Common myeloid progenitor, CD34-positive (primary cell): ENCODE results near the gene TMTC1.

Experiments used
- CTCF ChIA-PET: fragments of 350-600 bp; sonication (Branson Sonifier 250); formaldehyde crosslinking; loops from one replicate; lab custom pipeline; 2021; ENCODE audit warnings: antibody characterized with exemption; lab: Charles Lee
- POLR2A ChIA-PET: fragments of 350-600 bp; sonication (Branson Sonifier 250); formaldehyde crosslinking; loops from one replicate; lab custom pipeline; 2021; ENCODE audit warnings: antibody characterized with exemption; lab: Charles Lee
- DNase-seq, 3 donors: peaks; one replicate each; pipeline versions ENCODE4 v3.0.0 to v3.0.0-alpha.2; 2013
- H3K27ac ChIP-seq, 2 experiments: 1 replicate in 1 of 2; 2 replicates in 1 of 2; pipeline ENCODE4 v1.7.0; 2013; ENCODE audit warnings: inconsistent platforms in 2 of 2, low read length in 2 of 2, mild to moderate bottlenecking in 2 of 2, low read depth in 1 of 2, moderate library complexity in 1 of 2; ENCODE audit not compliant: severe bottlenecking in 2 of 2, insufficient read depth in 1 of 2, poor library complexity in 1 of 2
- H3K27me3 ChIP-seq, 5 experiments: replicated peaks in 2 of 5; 1 replicate in 3 of 5; 2 replicates in 2 of 5; pipeline versions ENCODE4 v1.6.1 to v1.7.0; 2013; ENCODE audit warnings: low read length in 4 of 5, mild to moderate bottlenecking in 2 of 5, moderate library complexity in 2 of 5, inconsistent platforms in 1 of 5; ENCODE audit not compliant: insufficient read depth in 5 of 5, control insufficient read depth in 4 of 5
- H3K36me3 ChIP-seq, 4 experiments: 1 replicate in 2 of 4; 2 replicates in 2 of 4; pipeline versions ENCODE4 v1.6.1 to v1.7.0; 2013; ENCODE audit warnings: low read length in 3 of 4, control low read depth in 1 of 4, mild to moderate bottlenecking in 1 of 4; ENCODE audit not compliant: control insufficient read depth in 4 of 4, insufficient read depth in 4 of 4
- H3K4me1 ChIP-seq, 4 experiments: 1 replicate in 3 of 4; 2 replicates in 1 of 4; pipeline versions ENCODE4 v1.6.1 to v1.7.1; 2013; ENCODE audit warnings: low read length in 3 of 4, mild to moderate bottlenecking in 3 of 4, control low read depth in 1 of 4, inconsistent platforms in 1 of 4, moderate library complexity in 1 of 4; ENCODE audit not compliant: control insufficient read depth in 4 of 4, insufficient read depth in 4 of 4; ENCODE audit errors: control extremely low read depth in 1 of 4
- H3K4me3 ChIP-seq, 7 experiments: 1 replicate in 4 of 7; 2 replicates in 3 of 7; pipeline versions ENCODE4 v1.5.1 to v1.7.0; 2013; ENCODE audit warnings: mild to moderate bottlenecking in 7 of 7, low read length in 6 of 7, moderate library complexity in 6 of 7, inconsistent platforms in 2 of 7, low read depth in 2 of 7, control low read depth in 1 of 7; ENCODE audit not compliant: insufficient read depth in 4 of 7, control insufficient read depth in 1 of 7; ENCODE audit errors: extremely low read depth in 1 of 7
- H3K9me3 ChIP-seq, 5 experiments: 1 replicate in 4 of 5; 2 replicates in 1 of 5; pipeline versions ENCODE4 v1.6.1 to v1.7.1; 2013; ENCODE audit warnings: low read length in 4 of 5, mild to moderate bottlenecking in 2 of 5, inconsistent platforms in 1 of 5, low read depth in 1 of 5, moderate library complexity in 1 of 5; ENCODE audit not compliant: control insufficient read depth in 4 of 5, insufficient read depth in 2 of 5; ENCODE audit errors: control extremely low read depth in 1 of 5
- WGBS: methylation state at CpG from one replicate; pipeline ENCODE4 v1.1.5; 2013; ENCODE audit not compliant: insufficient coverage; 5-methylcytosine and 5-hydroxymethylcytosine counted together

The TMTC1 gene

DNA sequence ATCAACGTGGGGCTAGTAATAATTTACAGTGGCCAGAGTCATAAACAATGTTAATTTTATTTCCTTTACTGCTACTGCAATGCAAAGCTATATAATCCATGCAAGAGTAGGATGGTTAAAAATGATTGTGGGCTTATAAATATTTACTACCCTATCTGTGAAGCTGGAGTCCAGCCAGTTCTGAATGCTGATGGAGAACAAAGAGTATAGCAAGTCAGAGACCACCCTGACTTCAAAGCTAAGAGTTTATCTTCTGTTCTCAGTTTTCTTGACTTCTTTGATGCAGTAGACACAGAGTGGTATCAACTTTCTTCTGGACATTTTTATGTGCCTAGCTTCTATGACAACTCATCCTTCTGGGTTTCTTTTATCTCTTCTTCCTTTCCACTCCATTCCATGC is 252.3 kb downstream of the TMTC1 start:
- CTCF ChIA-PET: interaction anchor here (1.2 to 2.2 kb wide), 2 partner anchors 11 to 20 kb away, joined by 4 to 6 read pairs; no protein-coding TSS in a partner anchor
- Histone ChIP-seq H3K27ac (no peak overlapping the region), H3K4me1 (no peaks in the 10 kb centered on the region), H3K9me3 (no peaks in the 10 kb centered on the region), H3K36me3 (no peaks in the 10 kb centered on the region), H3K27me3 (peaks cover 0 to 6% (median 0%) of the 10 kb centered on the region in 5 experiments), H3K4me3 (no peak overlapping the region)
- DNase-seq: no peak
- POLR2A ChIA-PET: no interaction called here
- WGBS: no CpG with 5 or more reads among the region's 1 CpG

DNA sequence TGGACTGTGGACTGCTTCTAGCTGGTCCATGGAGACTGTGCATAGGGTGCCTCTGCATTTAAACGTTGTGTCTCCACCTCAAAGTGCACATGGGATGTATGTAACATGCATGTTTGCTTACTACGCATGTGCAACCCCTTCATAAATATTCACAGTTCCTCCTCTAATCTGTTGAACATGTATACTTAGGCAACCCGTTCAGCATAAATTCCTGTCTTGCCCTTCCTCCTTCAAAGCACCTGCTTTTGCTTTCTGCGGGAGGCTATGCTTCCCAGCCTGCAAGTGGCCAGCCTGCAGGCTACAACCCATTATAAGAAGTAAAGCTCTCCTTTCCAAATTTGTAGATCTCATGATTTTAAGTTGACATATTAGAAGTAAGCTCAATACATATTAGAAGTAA is 253.3 kb downstream of the TMTC1 start:
- Histone ChIP-seq H3K4me3 (no peak overlapping the region), H3K4me1 (no peaks in the 10 kb centered on the region), H3K36me3 (no peaks in the 10 kb centered on the region), H3K9me3 (no peaks in the 10 kb centered on the region), H3K27me3 (peaks cover 0 to 6% (median 0%) of the 10 kb centered on the region in 5 experiments), H3K27ac (no peak overlapping the region)
- WGBS: 100% methylated on average over 2 of the region's 4 CpGs
- CTCF ChIA-PET: interaction anchor here (1.5 to 2.2 kb wide), 2 partner anchors 10 to 11 kb away, joined by 6 read pairs; no protein-coding TSS in a partner anchor
- DNase-seq: no peak
- POLR2A ChIA-PET: no interaction called here

DNA sequence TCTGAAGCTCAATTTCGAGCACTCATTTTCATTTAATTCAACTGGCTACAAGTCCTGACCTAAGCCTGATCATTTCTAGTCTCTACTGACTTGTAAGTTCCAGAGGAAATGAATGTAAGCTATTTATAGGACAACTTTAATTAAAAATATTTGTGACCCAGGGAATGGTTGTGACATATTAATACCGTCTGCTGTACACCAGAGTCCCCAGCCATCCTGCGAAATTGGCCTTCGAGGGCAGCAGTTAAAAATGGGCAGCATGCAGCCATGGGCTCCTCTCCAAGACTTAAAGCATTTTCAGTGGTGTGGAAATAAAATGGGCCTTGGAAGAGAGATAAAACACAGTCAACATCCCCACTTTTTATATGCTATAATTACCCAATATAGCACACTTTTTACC is 255.6 kb downstream of the TMTC1 start:
- ChIA-PET POLR2A (interaction anchor here (0.6 kb wide), 1 partner anchor 155 kb away, joined by 3 read pairs; no protein-coding TSS in a partner anchor), CTCF (interaction anchor here (2.0 kb wide), 1 partner anchor 9 kb away, joined by 4 read pairs; no protein-coding TSS in a partner anchor)
- H3K4me1 ChIP-seq: no peaks in the 10 kb centered on the region
- DNase-seq: no peak
- 100% methylated on average over 1 of the region's 4 CpGs for WGBS
- no peaks in the 10 kb centered on the region for H3K36me3 ChIP-seq
- no peak overlapping the region for H3K4me3 ChIP-seq
- H3K27ac ChIP-seq: no peak overlapping the region
- H3K9me3 ChIP-seq: no peaks in the 10 kb centered on the region
- peaks cover 0 to 3% (median 0%) of the 10 kb centered on the region in 5 experiments for H3K27me3 ChIP-seq

DNA sequence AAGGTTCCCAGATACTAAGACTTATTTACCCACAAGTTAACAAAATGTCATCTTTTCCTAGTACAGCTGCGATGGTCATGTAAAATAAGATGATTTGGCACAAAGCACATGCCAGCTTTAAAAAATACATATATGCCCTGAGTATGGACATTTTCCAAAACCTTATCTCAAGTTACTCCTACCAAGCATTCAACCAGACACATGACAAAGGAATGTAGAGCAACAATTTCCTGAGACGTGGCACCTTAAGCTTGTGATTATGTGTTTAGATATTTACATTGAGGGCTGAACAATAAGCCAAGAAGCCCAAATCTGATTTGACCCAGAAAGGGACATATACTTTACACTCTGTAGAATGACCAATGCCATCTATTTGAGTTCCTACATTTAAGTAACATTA is 261.8 kb downstream of the TMTC1 start:
- POLR2A ChIA-PET: no interaction called here
- H3K27me3 ChIP-seq: no peaks in the 10 kb centered on the region
- H3K9me3 ChIP-seq: no peaks in the 10 kb centered on the region
- no peak overlapping the region for H3K4me3 ChIP-seq
- H3K36me3 ChIP-seq: no peaks in the 10 kb centered on the region
- no peak overlapping the region for H3K27ac ChIP-seq
- WGBS: 83% methylated on average over 1 of the region's 2 CpGs
- H3K4me1 ChIP-seq: no peaks in the 10 kb centered on the region
- no peak for DNase-seq
- CTCF ChIA-PET: no interaction called here

DNA sequence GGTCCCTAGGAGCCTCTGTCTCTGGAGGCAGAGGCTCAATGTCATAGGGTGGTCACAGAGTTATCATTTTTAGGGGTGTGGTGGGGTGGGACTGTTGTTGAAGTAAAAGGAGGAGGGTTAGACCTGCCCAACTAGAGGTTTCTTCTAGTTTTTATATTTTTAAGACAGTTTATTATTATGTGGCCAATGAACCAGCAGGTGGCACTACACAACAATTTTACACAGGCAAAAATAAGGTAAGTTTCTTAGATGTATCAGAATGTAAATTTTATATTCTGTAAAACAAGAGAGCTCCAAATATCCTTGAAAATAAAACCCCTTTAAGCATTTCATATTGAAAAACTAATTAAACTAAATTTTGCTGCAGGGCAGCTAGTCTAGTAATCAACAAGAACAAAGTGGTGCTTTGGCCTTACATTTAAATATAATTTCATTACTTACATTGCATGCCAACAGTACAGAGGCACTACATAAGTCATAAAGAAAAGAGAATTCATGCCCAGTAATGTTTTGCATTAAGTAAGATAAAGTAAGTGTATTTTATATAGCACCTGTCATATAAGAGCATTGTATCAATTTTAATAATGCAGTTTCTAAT is 264.1 kb downstream of the TMTC1 start:
- H3K27ac ChIP-seq: no peak overlapping the region
- H3K4me3 ChIP-seq: no peak overlapping the region
- no peaks in the 10 kb centered on the region for H3K27me3 ChIP-seq
- POLR2A ChIA-PET: no interaction called here
- CTCF ChIA-PET: interaction anchor here (1.0 to 1.8 kb wide), 12 partner anchors 8 to 1332 kb away, joined by 3 to 8 read pairs (median 4); no protein-coding TSS in a partner anchor
- no peaks in the 10 kb centered on the region for H3K36me3 ChIP-seq
- DNase-seq: peak; percentile 48 to 77 (median 63)
- H3K9me3 ChIP-seq: no peaks in the 10 kb centered on the region
- no peaks in the 10 kb centered on the region for H3K4me1 ChIP-seq

DNA sequence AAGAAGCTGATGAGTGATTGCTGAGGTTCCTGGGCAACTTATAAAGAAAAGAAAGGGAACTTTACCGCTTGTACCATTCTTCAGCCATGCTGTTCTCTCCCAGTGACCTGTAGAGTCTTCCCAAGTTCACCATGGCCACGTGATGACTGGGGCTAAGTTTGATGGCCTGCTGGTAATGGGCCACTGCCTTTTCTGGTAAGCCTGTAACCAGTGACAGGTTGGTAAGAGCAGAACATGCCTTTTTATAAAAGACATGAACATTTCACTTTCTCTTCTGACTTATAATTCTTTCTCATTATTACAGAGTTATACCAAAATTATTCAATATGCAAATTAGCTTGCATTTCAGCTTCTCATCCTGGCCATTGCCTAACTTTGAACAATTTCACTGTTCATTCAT is 265.3 kb downstream of the TMTC1 start:
- peaks cover 0 to 2% (median 0%) of the 10 kb centered on the region in 5 experiments for H3K27me3 ChIP-seq
- H3K4me1 ChIP-seq: no peaks in the 10 kb centered on the region
- H3K36me3 ChIP-seq: no peaks in the 10 kb centered on the region
- ChIA-PET CTCF (interaction anchor here (1.2 to 1.6 kb wide), 6 partner anchors 9 to 1329 kb away, joined by 3 to 8 read pairs (median 4); no protein-coding TSS in a partner anchor), POLR2A (no interaction called here)
- no peaks in the 10 kb centered on the region for H3K9me3 ChIP-seq
- DNase-seq: no peak
- no peak overlapping the region for H3K27ac ChIP-seq
- no peak overlapping the region for H3K4me3 ChIP-seq
- 83% methylated on average over 1 of the region's 2 CpGs for WGBS

DNA sequence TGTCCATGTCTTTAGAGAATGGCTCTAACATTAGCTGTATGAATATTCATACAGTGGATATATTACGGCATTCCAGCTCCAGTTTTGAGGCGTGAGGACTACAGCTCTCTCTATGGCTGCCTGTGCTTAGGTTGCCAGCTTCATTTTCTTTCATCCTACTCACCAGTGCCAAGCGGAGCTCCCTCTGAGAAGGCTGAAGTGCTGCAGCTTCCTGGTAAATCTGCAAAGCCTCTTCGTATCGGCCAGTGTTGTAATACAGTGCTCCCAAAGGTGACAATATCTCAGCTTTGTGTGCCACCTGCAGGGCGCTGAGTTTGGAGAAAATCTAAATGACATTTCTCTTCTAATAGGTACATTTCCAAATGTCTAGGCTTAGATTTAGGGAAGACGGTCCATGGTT is 266.5 kb downstream of the TMTC1 start:
- ChIA-PET CTCF (interaction anchor here (1.4 kb wide), 1 partner anchor 1290 kb away, joined by 3 read pairs; no protein-coding TSS in a partner anchor), POLR2A (no interaction called here)
- Histone ChIP-seq H3K4me3 (no peak overlapping the region), H3K4me1 (no peaks in the 10 kb centered on the region), H3K27ac (no peak overlapping the region), H3K9me3 (no peaks in the 10 kb centered on the region), H3K27me3 (peaks cover 0 to 2% (median 0%) of the 10 kb centered on the region in 5 experiments), H3K36me3 (no peaks in the 10 kb centered on the region)
- no peak for DNase-seq
- WGBS: 88% methylated on average over 6 of the region's 7 CpGs
